ENCODE measurements around the gene CCDC146.

GRCh38 chr7:77293046-77293445, 170.6 kb downstream of the CCDC146 start:
- no peak for TF ChIP-seq EZH2 (IDR thresholded peaks at IDR 0.05)
- TF ChIP-seq POLR2AphosphoS5 (IDR thresholded peaks at IDR 0.05; ENCODE audit: borderline replicate concordance, low read depth, low read length), result no peak
- TF ChIP-seq FOXP2 (optimal IDR thresholded peaks at IDR 0.05; ENCODE audit: control extremely low read depth, extremely low read length, insufficient read depth), result no peak

Data from SK-N-MC (cell line).